PFSK-1 (cell line): ENCODE measurements around the gene CEP41.

Source experiments
- FOXP2 ChIP-seq: optimal IDR thresholded peaks from 2 replicates; pipeline ENCODE3; 2011; ENCODE audit warnings: borderline replicate concordance, control low read depth, inconsistent platforms; ENCODE audit not compliant: insufficient read depth; ENCODE audit errors: extremely low read length, extremely low read depth
- POLR2AphosphoS5 ChIP-seq: IDR thresholded peaks from 2 replicates; pipeline ENCODE4 v1.6.1; 2012; ENCODE audit warnings: low read depth, mild to moderate bottlenecking, control low read depth, low read length, moderate library complexity
- REST ChIP-seq, 2 experiments: IDR thresholded peaks; 2 replicates each; pipeline versions ENCODE4 v1.6.1 to v1.8.0; 2011 to 2012; ENCODE audit warnings: low read depth in 2 of 2, low read length in 2 of 2, control low read depth in 1 of 2, inconsistent platforms in 1 of 2, mild to moderate bottlenecking in 1 of 2, moderate library complexity in 1 of 2; ENCODE audit not compliant: insufficient read depth in 1 of 2
- SIN3A ChIP-seq: IDR thresholded peaks from 2 replicates; pipeline ENCODE4 v1.6.1; 2012; ENCODE audit warnings: mild to moderate bottlenecking, low read length, moderate library complexity, borderline replicate concordance; ENCODE audit not compliant: insufficient read depth
- TAF1 ChIP-seq: IDR thresholded peaks from 2 replicates; pipeline ENCODE4 v1.6.1; 2012; ENCODE audit warnings: low read length, control low read depth, borderline replicate concordance; ENCODE audit not compliant: insufficient read depth

GRCh38 chr7:130423501-130424037, 17.2 kb downstream of the CEP41 start:
- TF ChIP-seq REST (IDR thresholded peaks at IDR 0.05; ENCODE audit: insufficient read depth in 1 of 2, low read depth in 2 of 2, low read length in 2 of 2) (no peak), POLR2AphosphoS5 (no peak), SIN3A (no peak), FOXP2 (no peak), TAF1 (no peak)
